Measurements from ENCODE around the gene PCGF6.

GRCh38 chr10:103327906-103328305, 23.0 kb downstream of the PCGF6 start:
- TF ChIP-seq, protein P1, sequence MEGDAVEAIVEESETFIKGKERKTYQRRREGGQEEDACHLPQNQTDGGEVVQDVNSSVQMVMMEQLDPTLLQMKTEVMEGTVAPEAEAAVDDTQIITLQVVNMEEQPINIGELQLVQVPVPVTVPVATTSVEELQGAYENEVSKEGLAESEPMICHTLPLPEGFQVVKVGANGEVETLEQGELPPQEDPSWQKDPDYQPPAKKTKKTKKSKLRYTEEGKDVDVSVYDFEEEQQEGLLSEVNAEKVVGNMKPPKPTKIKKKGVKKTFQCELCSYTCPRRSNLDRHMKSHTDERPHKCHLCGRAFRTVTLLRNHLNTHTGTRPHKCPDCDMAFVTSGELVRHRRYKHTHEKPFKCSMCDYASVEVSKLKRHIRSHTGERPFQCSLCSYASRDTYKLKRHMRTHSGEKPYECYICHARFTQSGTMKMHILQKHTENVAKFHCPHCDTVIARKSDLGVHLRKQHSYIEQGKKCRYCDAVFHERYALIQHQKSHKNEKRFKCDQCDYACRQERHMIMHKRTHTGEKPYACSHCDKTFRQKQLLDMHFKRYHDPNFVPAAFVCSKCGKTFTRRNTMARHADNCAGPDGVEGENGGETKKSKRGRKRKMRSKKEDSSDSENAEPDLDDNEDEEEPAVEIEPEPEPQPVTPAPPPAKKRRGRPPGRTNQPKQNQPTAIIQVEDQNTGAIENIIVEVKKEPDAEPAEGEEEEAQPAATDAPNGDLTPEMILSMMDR (IDR thresholded peaks at IDR 0.05), result no peak
- no peak for TF ChIP-seq EZH2 (IDR thresholded peaks at IDR 0.05; ENCODE audit: borderline replicate concordance, insufficient read depth, low read depth, low read length, poor library complexity, severe bottlenecking)

All from B cell (primary cell).